Measurements from ENCODE around the gene PIGU. TPM values are rescaled to one million over a fixed set of nuclear protein-coding genes. Genes with fewer than 3 reads are reported as not detected.
A peak's percentile ranks its signal among the peaks of the same experiment; 100 is the strongest.

Gene PIGU
- total and polyA plus RNA-seq, 2 of the 13 experiments (the other 11 are each of a cell fraction or from before 2014, with no cell fraction given): 45.5 to 231 TPM

DNA sequence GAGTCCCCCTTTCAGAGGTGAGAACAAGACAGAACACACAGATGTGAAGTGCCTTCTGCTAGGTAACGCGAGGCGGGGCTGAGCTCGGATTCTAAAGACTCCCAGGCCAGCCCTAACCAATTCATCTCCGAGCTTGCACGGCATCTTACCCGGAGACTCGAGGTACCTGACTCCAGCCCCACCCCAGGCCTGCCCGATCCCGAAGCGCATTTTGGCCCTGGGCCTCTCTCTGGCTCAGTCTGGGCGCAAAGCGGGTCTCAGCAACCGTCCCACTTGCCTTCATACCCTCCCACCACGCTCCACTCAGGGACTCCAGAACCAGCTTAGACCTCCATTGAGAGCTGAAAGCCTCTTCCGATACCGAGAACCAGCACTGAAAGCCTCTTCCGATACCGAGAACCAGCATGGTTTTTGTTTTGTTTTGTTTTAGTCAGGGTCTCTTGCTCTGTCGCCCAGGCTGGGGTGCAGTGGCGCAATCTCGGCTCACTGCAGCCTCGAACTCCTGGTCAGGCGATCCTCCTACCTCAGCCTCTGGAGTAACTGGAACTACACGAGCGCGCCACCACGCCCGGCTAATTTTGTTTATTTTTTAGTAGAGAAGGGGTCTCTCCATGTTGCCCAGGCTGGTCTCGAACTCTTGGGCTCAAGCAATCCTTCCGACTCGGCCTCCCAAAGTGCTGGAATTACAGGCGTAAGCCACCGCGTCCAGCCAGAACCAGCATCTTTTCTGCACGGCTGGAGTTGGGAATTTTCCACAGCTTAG, 161.2 kb downstream of the PIGU start (continued):
- TF ChIP-seq, protein P1, sequence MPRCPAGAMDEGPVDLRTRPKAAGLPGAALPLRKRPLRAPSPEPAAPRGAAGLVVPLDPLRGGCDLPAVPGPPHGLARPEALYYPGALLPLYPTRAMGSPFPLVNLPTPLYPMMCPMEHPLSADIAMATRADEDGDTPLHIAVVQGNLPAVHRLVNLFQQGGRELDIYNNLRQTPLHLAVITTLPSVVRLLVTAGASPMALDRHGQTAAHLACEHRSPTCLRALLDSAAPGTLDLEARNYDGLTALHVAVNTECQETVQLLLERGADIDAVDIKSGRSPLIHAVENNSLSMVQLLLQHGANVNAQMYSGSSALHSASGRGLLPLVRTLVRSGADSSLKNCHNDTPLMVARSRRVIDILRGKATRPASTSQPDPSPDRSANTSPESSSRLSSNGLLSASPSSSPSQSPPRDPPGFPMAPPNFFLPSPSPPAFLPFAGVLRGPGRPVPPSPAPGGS (CRISPR knock-in tag; IDR thresholded peaks at IDR 0.05): peak; percentile 16; the same call in 1 of the 2 replicates
- TF ChIP-seq U2AF2 (IDR thresholded peaks at IDR 0.05; ENCODE audit: low read depth, low read length) (no peak), KLF9 (CRISPR knock-in tag; IDR thresholded peaks at IDR 0.05; ENCODE audit: low read depth) (no peak), POLR2A (IDR thresholded peaks at IDR 0.05; ENCODE audit: insufficient read depth in 1 of 2, low read depth in 2 of 2, low read length in 2 of 2) (no peak), SP5 (CRISPR knock-in tag; IDR thresholded peaks at IDR 0.05; ENCODE audit: borderline replicate concordance, low read depth) (peak; percentile 2; the same call in 1 of the 2 replicates), RFX3 (CRISPR knock-in tag; IDR thresholded peaks at IDR 0.05) (no peak), MED8 (CRISPR knock-in tag; IDR thresholded peaks at IDR 0.05; ENCODE audit: insufficient replicate concordance) (no peak), SYNCRIP (IDR thresholded peaks at IDR 0.05; ENCODE audit: insufficient read depth, low read depth, low read length) (no peak), PCBP2 (optimal IDR thresholded peaks at IDR 0.05; ENCODE audit: low read depth, low read length, poor library complexity, severe bottlenecking) (no peak), EZH2 (conservative IDR thresholded peaks at IDR 0.05; ENCODE audit: low read depth, low read length) (no peak), ZBTB34 (CRISPR knock-in tag; IDR thresholded peaks at IDR 0.05) (no peak; the same call in 1 of the 2 replicates), ZNF225 (CRISPR knock-in tag; IDR thresholded peaks at IDR 0.05) (no peak), FUBP1 (CRISPR knock-in tag; IDR thresholded peaks at IDR 0.05; ENCODE audit: borderline replicate concordance) (0 out of 2 replicates have a peak, but pooled peaks have one; percentile 61), ZNF75D (CRISPR knock-in tag; IDR thresholded peaks at IDR 0.05; ENCODE audit: borderline replicate concordance) (peak; percentile 12; the same call in 1 of the 2 replicates), SMAD9 (CRISPR knock-in tag; IDR thresholded peaks at IDR 0.05) (peak; percentile 81; the same call in 1 of the 2 replicates), ZNF775 (CRISPR knock-in tag; IDR thresholded peaks at IDR 0.05; ENCODE audit: borderline replicate concordance) (0 out of 2 replicates have a peak, but pooled peaks have one; percentile 72)
- TF ChIP-seq, protein P2, sequence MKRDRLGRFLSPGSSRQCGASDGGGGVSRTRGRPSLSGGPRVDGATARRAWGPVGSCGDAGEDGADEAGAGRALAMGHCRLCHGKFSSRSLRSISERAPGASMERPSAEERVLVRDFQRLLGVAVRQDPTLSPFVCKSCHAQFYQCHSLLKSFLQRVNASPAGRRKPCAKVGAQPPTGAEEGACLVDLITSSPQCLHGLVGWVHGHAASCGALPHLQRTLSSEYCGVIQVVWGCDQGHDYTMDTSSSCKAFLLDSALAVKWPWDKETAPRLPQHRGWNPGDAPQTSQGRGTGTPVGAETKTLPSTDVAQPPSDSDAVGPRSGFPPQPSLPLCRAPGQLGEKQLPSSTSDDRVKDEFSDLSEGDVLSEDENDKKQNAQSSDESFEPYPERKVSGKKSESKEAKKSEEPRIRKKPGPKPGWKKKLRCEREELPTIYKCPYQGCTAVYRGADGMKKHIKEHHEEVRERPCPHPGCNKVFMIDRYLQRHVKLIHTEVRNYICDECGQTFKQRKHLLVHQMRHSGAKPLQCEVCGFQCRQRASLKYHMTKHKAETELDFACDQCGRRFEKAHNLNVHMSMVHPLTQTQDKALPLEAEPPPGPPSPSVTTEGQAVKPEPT (CRISPR knock-in tag; IDR thresholded peaks at IDR 0.05; ENCODE audit: low read depth): peak; percentile 28
- TF ChIP-seq, protein P3, sequence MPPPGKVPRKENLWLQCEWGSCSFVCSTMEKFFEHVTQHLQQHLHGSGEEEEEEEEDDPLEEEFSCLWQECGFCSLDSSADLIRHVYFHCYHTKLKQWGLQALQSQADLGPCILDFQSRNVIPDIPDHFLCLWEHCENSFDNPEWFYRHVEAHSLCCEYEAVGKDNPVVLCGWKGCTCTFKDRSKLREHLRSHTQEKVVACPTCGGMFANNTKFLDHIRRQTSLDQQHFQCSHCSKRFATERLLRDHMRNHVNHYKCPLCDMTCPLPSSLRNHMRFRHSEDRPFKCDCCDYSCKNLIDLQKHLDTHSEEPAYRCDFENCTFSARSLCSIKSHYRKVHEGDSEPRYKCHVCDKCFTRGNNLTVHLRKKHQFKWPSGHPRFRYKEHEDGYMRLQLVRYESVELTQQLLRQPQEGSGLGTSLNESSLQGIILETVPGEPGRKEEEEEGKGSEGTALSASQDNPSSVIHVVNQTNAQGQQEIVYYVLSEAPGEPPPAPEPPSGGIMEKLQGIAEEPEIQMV (CRISPR knock-in tag; IDR thresholded peaks at IDR 0.05; ENCODE audit: low read depth): 0 out of 2 replicates have a peak, but pooled peaks have one; percentile 22
